HTERT RPE-1 (cell line): ENCODE measurements around the gene SYNJ1.

ENCODE experiments used
- in situ Hi-C: fragments of 300-500 bp; cut with MboI; formaldehyde crosslinking; loops from 4 replicates; pipeline ENCODE4 v1.14.3; 2020; ENCODE audit warnings: low sequenced_read_pairs

Gene SYNJ1

GRCh38 chr21:32735524-32735923 is 7.7 kb upstream of the SYNJ1 start:
- in situ Hi-C loops, result no loop called here

GRCh38 chr21:32733990-32734613 is 6.3 kb upstream of the SYNJ1 start:
- in situ Hi-C loops, result no loop called here

GRCh38 chr21:32733356-32733755 is 5.5 kb upstream of the SYNJ1 start:
- in situ Hi-C loops, result no loop called here

- in situ Hi-C loops, result no loop called here
Observed at GRCh38 chr21:32732544-32732943, 4.7 kb upstream of the SYNJ1 start.

GRCh38 chr21:32728848-32729247 is 1.0 kb upstream of the SYNJ1 start:
- in situ Hi-C loops, result no loop called here

- in situ Hi-C loops, result no loop called here
Observed at GRCh38 chr21:32728456-32728839, 635 bp upstream of the SYNJ1 start.

GRCh38 chr21:32726839-32727686 is 750 bp downstream of the SYNJ1 start:
- in situ Hi-C loops, result no loop called here

- in situ Hi-C loops, result no loop called here
Observed at GRCh38 chr21:32719085-32719484, 8.7 kb downstream of the SYNJ1 start.

- in situ Hi-C loops, result no loop called here
Observed at GRCh38 chr21:32717851-32718316, 9.9 kb downstream of the SYNJ1 start.

GRCh38 chr21:32716486-32716885 is 11.3 kb downstream of the SYNJ1 start:
- in situ Hi-C loops, result no loop called here

- in situ Hi-C loops, result no loop called here
Observed at GRCh38 chr21:32713726-32714125, 14.1 kb downstream of the SYNJ1 start.

- in situ Hi-C loops, result no loop called here
Observed at GRCh38 chr21:32712641-32713040, 15.2 kb downstream of the SYNJ1 start.

GRCh38 chr21:32712043-32712442 is 15.8 kb downstream of the SYNJ1 start:
- in situ Hi-C loops, result no loop called here

- in situ Hi-C loops, result no loop called here
Observed at GRCh38 chr21:32710987-32711386, 16.8 kb downstream of the SYNJ1 start.

- in situ Hi-C loops, result no loop called here
Observed at GRCh38 chr21:32710069-32710784, 17.6 kb downstream of the SYNJ1 start.

GRCh38 chr21:32708069-32708468 is 19.7 kb downstream of the SYNJ1 start:
- in situ Hi-C loops, result no loop called here

GRCh38 chr21:32705901-32706300 is 21.9 kb downstream of the SYNJ1 start:
- in situ Hi-C loops, result no loop called here

GRCh38 chr21:32705139-32705538 is 22.7 kb downstream of the SYNJ1 start:
- in situ Hi-C loops, result no loop called here

GRCh38 chr21:32702702-32703101 is 25.1 kb downstream of the SYNJ1 start:
- in situ Hi-C loops, result no loop called here

GRCh38 chr21:32698971-32699693 is 28.7 kb downstream of the SYNJ1 start:
- in situ Hi-C loops, result no loop called here

GRCh38 chr21:32698286-32698685 is 29.5 kb downstream of the SYNJ1 start:
- in situ Hi-C loops, result no loop called here
